ENCODE results near the gene CRYBG1. TPM values are rescaled to one million over a fixed set of nuclear protein-coding genes. Genes with fewer than 3 reads are reported as not detected.

The CRYBG1 gene
- polyA plus RNA-seq, 2 of the 4 experiments (the other 2 are of a cell fraction): 0.31 to 0.37 TPM

GRCh38 chr6:106600329-106600728 lies 239.8 kb downstream of the CRYBG1 start:
- Histone ChIP-seq H3K4me3 (no peak overlapping the region), H3K4me1 (no peaks in the 10 kb centered on the region), H3K9me3 (0 out of 3 replicates have a peak, but pooled peaks cover 2% of the 10 kb centered on the region), H3K4me2 (no peak overlapping the region), H3K27ac (no peak overlapping the region)
- DNase-seq (ENCODE audit: low read depth in 1 of 2, low spot score in 1 of 2) (no peak), ATAC-seq (no peak), FAIRE-seq (no peak)
- TF ChIP-seq, protein P1, sequence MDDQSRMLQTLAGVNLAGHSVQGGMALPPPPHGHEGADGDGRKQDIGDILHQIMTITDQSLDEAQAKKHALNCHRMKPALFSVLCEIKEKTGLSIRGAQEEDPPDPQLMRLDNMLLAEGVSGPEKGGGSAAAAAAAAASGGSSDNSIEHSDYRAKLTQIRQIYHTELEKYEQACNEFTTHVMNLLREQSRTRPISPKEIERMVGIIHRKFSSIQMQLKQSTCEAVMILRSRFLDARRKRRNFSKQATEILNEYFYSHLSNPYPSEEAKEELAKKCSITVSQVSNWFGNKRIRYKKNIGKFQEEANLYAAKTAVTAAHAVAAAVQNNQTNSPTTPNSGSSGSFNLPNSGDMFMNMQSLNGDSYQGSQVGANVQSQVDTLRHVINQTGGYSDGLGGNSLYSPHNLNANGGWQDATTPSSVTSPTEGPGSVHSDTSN (IDR thresholded peaks at IDR 0.05): no peak
- TF ChIP-seq RFX5 (IDR thresholded peaks at IDR 0.05) (no peak), ZC3H11A (IDR thresholded peaks at IDR 0.05) (no peak), HES2 (IDR thresholded peaks at IDR 0.05) (no peak), ZFP36 (IDR thresholded peaks at IDR 0.05; ENCODE audit: borderline replicate concordance, partially characterized antibody) (no peak), BCL3 (IDR thresholded peaks at IDR 0.05) (no peak)
- POLR2A ChIA-PET: no interaction called here
- CTCF ChIA-PET: interaction anchor here (1.6 kb wide), 1 partner anchor 34 kb away, joined by 3 read pairs; no protein-coding TSS in a partner anchor
- WGBS (ENCODE audit: missing lambda C conversion rate): 100% methylated on average over 2 of the region's 2 CpGs

- Histone ChIP-seq H3K27ac (no peak overlapping the region), H3K4me2 (no peak overlapping the region), H3K4me1 (no peaks in the 10 kb centered on the region), H3K9me3 (no peaks in the 10 kb centered on the region), H3K4me3 (no peak overlapping the region)
- TF ChIP-seq SMC3 (IDR thresholded peaks at IDR 0.05) (peak; percentile 30; the same call in 1 of the 3 replicates), CTCF (IDR thresholded peaks at IDR 0.05) (peak; percentile 38; the same call in 2 of the 3 replicates), BCL3 (IDR thresholded peaks at IDR 0.05) (no peak), RAD21 (conservative IDR thresholded peaks at IDR 0.05 in 1 of 2, IDR thresholded peaks at IDR 0.05 in 1 of 2) (peak; percentile 10 to 36; a peak in 1 of 5 replicates)
- POLR2A ChIA-PET: no interaction called here
- DNase-seq (ENCODE audit: low read depth in 1 of 2, low spot score in 1 of 2) (peak; percentile 15 to 61), ATAC-seq (peak in 1 of 2 experiments; percentile 77; a peak in 3 of 6 replicates), FAIRE-seq (peak; percentile 59)
- WGBS (ENCODE audit: missing lambda C conversion rate): 11% methylated on average over 2 of the region's 2 CpGs
- CTCF ChIA-PET: interaction anchor here (0.5 to 4.6 kb wide), 6 partner anchors 16 to 371 kb away, joined by 3 to 39 read pairs (median 4); no protein-coding TSS in a partner anchor
These were observed 247.7 kb downstream of the CRYBG1 start for GRCh38 chr6:106608080-106608668.

DNA sequence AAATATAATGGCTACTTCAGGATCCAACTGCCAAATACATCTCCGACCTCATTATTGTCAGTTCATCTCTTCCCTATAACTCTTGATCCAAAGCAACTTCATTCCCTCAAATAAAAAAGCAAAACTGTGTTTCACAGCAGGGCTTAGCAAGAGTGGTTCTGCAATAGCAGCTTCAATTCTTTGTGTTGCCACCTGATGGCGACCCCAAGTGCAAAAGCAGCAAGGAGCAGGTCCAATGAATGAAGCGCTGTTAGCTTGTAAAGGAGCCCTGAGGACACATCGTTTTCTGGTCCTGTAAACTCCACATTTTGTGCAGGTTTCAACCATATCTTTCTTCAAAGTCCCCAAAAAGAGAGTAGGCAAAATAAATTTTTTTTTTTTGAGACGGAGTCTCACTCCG lies 249.2 kb downstream of the CRYBG1 start:
- H3K4me1 ChIP-seq: no peaks in the 10 kb centered on the region
- POLR2A ChIA-PET: interaction anchor here (0.6 to 1.1 kb wide), 2 partner anchors 189 to 364 kb away, joined by 4 to 7 read pairs; no protein-coding TSS in a partner anchor
- ATAC-seq (peak; percentile 50 to 65; a peak in 4 of 6 replicates), FAIRE-seq (no peak), DNase-seq (ENCODE audit: low read depth in 1 of 2, low spot score in 1 of 2) (peak in 1 of 2 experiments; percentile 36)
- CTCF ChIA-PET: interaction anchor here (0.6 to 4.6 kb wide), 19 partner anchors 8 to 369 kb away, joined by 3 to 39 read pairs (median 3); no protein-coding TSS in a partner anchor
- no peak overlapping the region for H3K4me2 ChIP-seq
- TF ChIP-seq RAD21 (conservative IDR thresholded peaks at IDR 0.05 in 1 of 2, IDR thresholded peaks at IDR 0.05 in 1 of 2): peak; percentile 45 to 50
- no peak for TF ChIP-seq CEBPB (IDR thresholded peaks at IDR 0.05)
- peak; percentile 54 for TF ChIP-seq SMC3 (IDR thresholded peaks at IDR 0.05)
- TF ChIP-seq NFE2L2 (conservative IDR thresholded peaks at IDR 0.05; ENCODE audit: low read length): no peak
- peak; percentile 40; the same call in 2 of the 3 replicates for TF ChIP-seq CTCF (IDR thresholded peaks at IDR 0.05)
- WGBS (ENCODE audit: missing lambda C conversion rate): 68% methylated on average over 6 of the region's 6 CpGs
- no peaks in the 10 kb centered on the region for H3K9me3 ChIP-seq
- H3K4me3 ChIP-seq: no peak overlapping the region
- H3K27ac ChIP-seq: no peak overlapping the region

All from A549 (cell line).